Nephron progenitor cell (in vitro differentiated cells): ENCODE data around the gene STK33.
A peak's percentile ranks its signal among the peaks of the same experiment; 100 is the strongest.

ENCODE experiments used
- DNase-seq: peaks from one replicate; pipeline ENCODE4 v3.0.0; 2021
- H3K27ac Mint-ChIP-seq: 2 replicates; pipeline ENCODE4 v1.8.0; 2021; ENCODE audit warnings: mild to moderate bottlenecking, moderate library complexity, mixed read lengths
- H3K27me3 Mint-ChIP-seq: 2 replicates; pipeline ENCODE4 v1.8.0; 2021; ENCODE audit warnings: mild to moderate bottlenecking, low read depth, mixed read lengths; ENCODE audit not compliant: poor library complexity
- H3K36me3 Mint-ChIP-seq: 2 replicates; pipeline ENCODE4 v1.8.0; 2021; ENCODE audit warnings: low read depth, mixed read lengths
- H3K4me1 Mint-ChIP-seq: 2 replicates; pipeline ENCODE4 v1.8.0; 2021; ENCODE audit warnings: mixed read lengths
- H3K4me3 Mint-ChIP-seq: 2 replicates; pipeline ENCODE4 v1.8.0; 2021; ENCODE audit warnings: mild to moderate bottlenecking, moderate library complexity, mixed read lengths
- H3K9me3 Mint-ChIP-seq: 2 replicates; pipeline ENCODE4 v1.8.0; 2021; ENCODE audit warnings: mild to moderate bottlenecking, moderate library complexity, mixed read lengths
- CTCF ChIP-seq: fragments of 200-600 bp; sonication (generic); IDR thresholded peaks from 2 replicates; pipeline ENCODE4 v1.5.0; 2021; ENCODE audit warnings: antibody characterized with exemption

STK33 gene

DNA sequence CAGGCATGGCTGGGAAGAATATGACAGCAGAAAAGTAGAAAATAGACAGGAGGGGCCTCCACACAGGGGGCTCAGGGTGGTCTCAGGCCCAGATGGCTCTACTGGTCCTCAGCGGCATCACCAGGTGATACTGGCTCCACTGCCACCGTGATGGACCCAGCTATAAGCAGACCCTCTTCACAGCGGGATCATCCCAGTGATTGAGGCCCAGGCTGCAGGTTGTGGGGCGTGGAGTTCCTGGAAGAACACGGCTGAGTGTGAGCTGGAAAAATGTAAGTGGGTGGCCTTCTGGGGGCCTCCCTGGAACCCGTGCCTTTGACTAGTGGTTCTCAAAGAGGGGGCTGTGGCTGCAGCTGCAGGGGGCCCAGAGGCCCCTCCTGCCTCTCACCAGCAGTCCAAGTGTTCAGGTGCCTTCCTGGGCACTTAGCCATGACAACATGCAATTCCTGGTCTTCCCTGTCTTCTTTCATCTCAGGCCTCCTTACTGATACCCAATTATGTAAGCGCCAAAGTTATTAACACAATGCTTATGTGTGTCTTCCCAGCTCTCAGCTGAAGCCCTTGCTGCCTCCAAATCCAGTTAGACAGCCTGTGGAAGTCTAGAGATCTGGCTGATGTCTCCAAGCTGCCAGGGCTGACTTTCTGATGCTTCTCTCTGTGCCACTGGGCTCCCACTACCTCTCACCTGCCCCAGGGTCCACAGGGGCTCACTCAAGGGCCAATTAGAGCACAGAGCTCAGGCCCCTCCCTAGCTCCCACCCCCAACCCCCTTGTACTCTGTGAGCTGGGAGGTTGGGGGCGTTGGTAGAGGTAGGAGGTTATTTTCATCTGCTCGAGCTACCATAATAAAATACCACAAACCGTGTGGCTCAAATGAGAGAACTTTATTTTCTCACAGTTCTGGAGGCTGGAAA is 220.3 kb downstream of the STK33 start:
- Mint-ChIP-seq H3K27me3 (peaks cover 12% of the 10 kb centered on the region), H3K36me3 (peaks cover 21% of the 10 kb centered on the region), H3K4me3 (no peak overlapping the region), H3K9me3 (peaks cover 12% of the 10 kb centered on the region), H3K27ac (peak overlapping the region; percentile 88), H3K4me1 (peaks cover 11% of the 10 kb centered on the region)
- TF ChIP-seq CTCF = no peak
- no peak for DNase-seq

DNA sequence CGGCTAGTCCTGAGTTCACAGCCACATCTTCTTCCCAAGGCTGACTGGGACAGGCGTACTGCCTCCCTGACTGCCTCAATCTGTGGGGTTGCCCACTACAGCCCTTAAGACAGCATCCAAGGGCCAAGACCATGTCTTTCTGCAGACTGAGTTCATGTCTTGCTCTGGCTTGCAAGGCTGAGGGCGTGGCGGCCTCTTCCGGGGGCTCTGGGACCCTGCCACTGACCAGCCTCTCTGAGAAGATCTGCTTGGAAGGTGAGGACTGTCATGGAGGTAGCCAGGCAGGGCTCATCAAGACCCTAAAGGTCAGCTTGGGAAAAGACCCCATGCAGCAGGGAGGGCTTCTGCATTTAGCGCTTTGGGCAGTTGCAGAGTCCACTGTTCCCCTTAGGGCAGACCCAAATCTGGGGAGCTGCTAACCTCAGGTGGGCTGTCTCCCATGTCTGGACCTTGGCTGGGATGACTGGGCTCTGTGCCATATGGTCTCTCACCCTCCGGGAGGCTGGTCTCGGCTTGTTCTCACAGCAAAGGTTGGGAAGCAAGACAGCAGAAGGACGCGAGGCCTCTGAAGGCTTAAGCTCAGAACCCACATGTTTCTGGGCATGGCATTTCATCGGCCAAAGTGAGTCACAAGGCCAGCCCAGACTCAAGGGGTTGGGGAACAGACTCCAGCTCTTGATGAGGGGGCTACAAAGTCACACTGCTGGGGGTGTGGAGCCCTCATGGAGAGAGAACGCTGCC is 221.2 kb downstream of the STK33 start:
- Mint-ChIP-seq H3K4me3 (no peak overlapping the region), H3K9me3 (peaks cover 8% of the 10 kb centered on the region), H3K27me3 (peaks cover 16% of the 10 kb centered on the region), H3K27ac (peak overlapping the region; percentile 84), H3K4me1 (peaks cover 14% of the 10 kb centered on the region), H3K36me3 (peaks cover 15% of the 10 kb centered on the region)
- no peak for TF ChIP-seq CTCF
- no peak for DNase-seq

DNA sequence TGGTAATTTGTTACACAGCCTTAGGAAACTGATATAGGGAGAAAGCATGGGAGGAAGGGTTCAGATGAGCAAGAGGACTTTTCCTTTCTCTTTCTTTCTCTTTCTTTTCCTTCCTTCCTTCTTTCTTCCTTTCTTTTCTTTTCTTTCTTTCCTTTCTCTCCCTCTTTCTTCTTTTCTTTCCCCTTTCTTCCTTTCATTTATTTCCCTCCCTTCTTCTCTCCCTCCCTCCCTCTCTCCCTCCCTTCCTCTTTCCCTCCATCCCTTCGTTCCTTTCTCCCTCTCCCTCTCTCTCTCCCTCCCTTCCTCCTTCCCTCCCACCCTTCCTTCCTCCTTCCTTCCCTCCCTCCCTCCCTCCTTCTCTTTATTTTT is 222.5 kb downstream of the STK33 start:
- Mint-ChIP-seq H3K36me3 (peaks cover 8% of the 10 kb centered on the region), H3K4me3 (no peak overlapping the region), H3K9me3 (peaks cover 7% of the 10 kb centered on the region), H3K27ac (no peak overlapping the region), H3K27me3 (peaks cover 13% of the 10 kb centered on the region), H3K4me1 (peaks cover 14% of the 10 kb centered on the region)
- DNase-seq = no peak
- TF ChIP-seq CTCF = no peak

DNA sequence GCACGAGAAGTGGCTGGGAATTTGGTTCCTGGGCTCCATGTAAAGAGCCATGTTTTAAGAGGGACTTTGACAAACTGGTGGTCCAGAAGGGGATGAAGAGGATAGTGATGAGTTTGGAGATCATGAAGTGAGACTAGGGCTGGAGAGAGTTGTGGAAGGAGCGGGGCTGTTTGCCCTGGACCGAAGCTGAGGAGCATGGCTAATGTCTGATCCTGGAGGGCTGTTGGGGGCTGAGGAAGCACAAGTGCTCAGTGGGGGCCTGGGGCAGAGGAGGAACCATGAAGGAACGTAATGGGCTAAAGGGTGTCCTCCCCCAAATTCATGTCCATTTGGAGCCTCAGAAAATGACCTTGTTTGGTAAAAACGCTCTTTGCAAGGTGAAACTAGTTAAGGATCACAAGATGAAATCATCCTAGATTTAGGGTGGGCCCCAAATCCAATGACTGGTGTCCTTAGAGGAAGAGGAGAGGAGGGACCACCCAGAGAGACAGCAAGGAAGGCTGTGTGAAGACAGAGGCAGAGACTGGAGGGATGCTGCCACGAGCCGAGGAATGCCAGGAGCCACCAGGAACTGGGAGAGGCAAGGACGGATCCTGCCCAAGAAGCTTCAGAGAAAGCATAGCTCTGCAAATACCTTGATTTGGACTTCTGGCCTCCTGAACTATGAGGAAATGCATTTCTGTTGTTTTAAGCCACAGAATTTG is 223.1 kb downstream of the STK33 start:
- DNase-seq = no peak
- H3K36me3 Mint-ChIP-seq = peaks cover 8% of the 10 kb centered on the region
- H3K4me1 Mint-ChIP-seq = peaks cover 14% of the 10 kb centered on the region
- peaks cover 12% of the 10 kb centered on the region for H3K27me3 Mint-ChIP-seq
- no peak overlapping the region for H3K4me3 Mint-ChIP-seq
- H3K9me3 Mint-ChIP-seq = peaks cover 7% of the 10 kb centered on the region
- no peak overlapping the region for H3K27ac Mint-ChIP-seq
- TF ChIP-seq CTCF = no peak

GRCh38 chr11:8369592-8370205 is 224.3 kb downstream of the STK33 start:
- H3K27ac Mint-ChIP-seq = no peak overlapping the region
- peaks cover 12% of the 10 kb centered on the region for H3K27me3 Mint-ChIP-seq

More at GRCh38 chr11:8369592-8370205, 224.3 kb downstream of the STK33 start:
- no peak for DNase-seq
- Mint-ChIP-seq H3K4me1 (peaks cover 8% of the 10 kb centered on the region), H3K36me3 (peaks cover 8% of the 10 kb centered on the region), H3K9me3 (peaks cover 7% of the 10 kb centered on the region), H3K4me3 (no peak overlapping the region)
- TF ChIP-seq CTCF = no peak
